NT2/D1 (cell line): ENCODE data around the gene INPP4B.

Experiments used
- SUZ12 ChIP-seq: IDR thresholded peaks from 2 replicates; pipeline ENCODE4 v1.6.1; 2011; ENCODE audit not compliant: insufficient read length, insufficient read depth; ENCODE audit errors: extremely low read depth
- ZNF274 ChIP-seq: IDR thresholded peaks from 2 replicates; pipeline ENCODE4 v1.6.1; 2011; ENCODE audit warnings: mild to moderate bottlenecking, low read depth, low read length

DNA sequence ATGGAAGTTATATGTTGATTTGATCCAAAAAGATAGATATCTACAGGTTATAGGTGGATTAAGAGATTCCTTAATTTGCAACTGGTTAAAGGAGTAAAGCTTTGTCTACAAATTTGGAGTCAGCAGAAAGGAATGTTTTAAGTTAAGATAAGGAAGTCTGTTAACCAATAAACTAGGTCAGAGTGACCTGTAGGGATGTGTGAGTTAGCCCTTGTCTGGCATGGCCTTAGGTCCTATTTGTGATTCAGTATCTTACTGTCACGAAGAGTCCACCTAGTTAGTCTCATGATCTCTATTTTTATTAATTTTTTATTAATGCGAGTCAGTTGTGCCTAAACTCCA lies 230.8 kb downstream of the INPP4B start:
- TF ChIP-seq SUZ12 (no peak), ZNF274 (no peak)
